ENCODE measurements around the gene CMYA5.
"Not testable (repeated sequence)": the region's sequence is repeated elsewhere in the genome, so short reads cannot be mapped to it uniquely, and the experiment has no call there.

CMYA5 gene

GRCh38 chr5:79704553-79704952 lies 14.9 kb downstream of the CMYA5 start:
- H3K27me3 ChIP-seq (ENCODE audit: insufficient read depth, low read length): no peaks in the 10 kb centered on the region
- no peak overlapping the region for H3K4me3 ChIP-seq (ENCODE audit: low read length)
- no peaks in the 10 kb centered on the region for H3K36me3 ChIP-seq (ENCODE audit: insufficient read depth, low read depth, low read length)
- no peaks in the 10 kb centered on the region; the same call in 1 of the 2 replicates for H3K9me3 ChIP-seq (ENCODE audit: insufficient read depth, low read depth, low read length)
- no peak overlapping the region for H3K27ac ChIP-seq (ENCODE audit: low read length)
- H3K4me1 ChIP-seq (ENCODE audit: insufficient read depth, low read length): no peaks in the 10 kb centered on the region
- no peak overlapping the region for H3K9ac ChIP-seq (ENCODE audit: low read depth, low read length)

GRCh38 chr5:79705632-79706031 lies 16.0 kb downstream of the CMYA5 start:
- H3K9ac ChIP-seq (ENCODE audit: low read depth, low read length): no peak overlapping the region
- H3K9me3 ChIP-seq (ENCODE audit: insufficient read depth, low read depth, low read length): no peaks in the 10 kb centered on the region; the same call in 1 of the 2 replicates
- no peaks in the 10 kb centered on the region for H3K4me1 ChIP-seq (ENCODE audit: insufficient read depth, low read length)
- no peaks in the 10 kb centered on the region for H3K27me3 ChIP-seq (ENCODE audit: insufficient read depth, low read length)
- H3K36me3 ChIP-seq (ENCODE audit: insufficient read depth, low read depth, low read length): no peaks in the 10 kb centered on the region
- H3K4me3 ChIP-seq (ENCODE audit: low read length): no peak overlapping the region
- no peak overlapping the region for H3K27ac ChIP-seq (ENCODE audit: low read length)

- H3K27me3 ChIP-seq (ENCODE audit: insufficient read depth, low read length); H3K9me3 ChIP-seq (ENCODE audit: insufficient read depth, low read depth, low read length); H3K27ac ChIP-seq (ENCODE audit: low read length); H3K36me3 ChIP-seq (ENCODE audit: insufficient read depth, low read depth, low read length); H3K9ac ChIP-seq (ENCODE audit: low read depth, low read length); H3K4me3 ChIP-seq (ENCODE audit: low read length); H3K4me1 ChIP-seq (ENCODE audit: insufficient read depth, low read length): not testable (repeated sequence)
Observed at GRCh38 chr5:79706317-79706716, 16.7 kb downstream of the CMYA5 start.

GRCh38 chr5:79707535-79707934 lies 17.9 kb downstream of the CMYA5 start:
- H3K27me3 ChIP-seq (ENCODE audit: insufficient read depth, low read length): no peaks in the 10 kb centered on the region
- no peak overlapping the region for H3K9ac ChIP-seq (ENCODE audit: low read depth, low read length)
- H3K36me3 ChIP-seq (ENCODE audit: insufficient read depth, low read depth, low read length): no peaks in the 10 kb centered on the region
- H3K4me3 ChIP-seq (ENCODE audit: low read length): no peak overlapping the region
- no peaks in the 10 kb centered on the region; the same call in 1 of the 2 replicates for H3K9me3 ChIP-seq (ENCODE audit: insufficient read depth, low read depth, low read length)
- no peaks in the 10 kb centered on the region for H3K4me1 ChIP-seq (ENCODE audit: insufficient read depth, low read length)
- no peak overlapping the region for H3K27ac ChIP-seq (ENCODE audit: low read length)

GRCh38 chr5:79712741-79713140 lies 23.1 kb downstream of the CMYA5 start:
- H3K9me3 ChIP-seq (ENCODE audit: insufficient read depth, low read depth, low read length): no peaks in the 10 kb centered on the region
- H3K4me3 ChIP-seq (ENCODE audit: low read length): no peak overlapping the region
- H3K27ac ChIP-seq (ENCODE audit: low read length): no peak overlapping the region
- no peaks in the 10 kb centered on the region for H3K4me1 ChIP-seq (ENCODE audit: insufficient read depth, low read length)
- H3K9ac ChIP-seq (ENCODE audit: low read depth, low read length): no peak overlapping the region
- no peaks in the 10 kb centered on the region for H3K27me3 ChIP-seq (ENCODE audit: insufficient read depth, low read length)
- no peaks in the 10 kb centered on the region for H3K36me3 ChIP-seq (ENCODE audit: insufficient read depth, low read depth, low read length)

- H3K36me3 ChIP-seq (ENCODE audit: insufficient read depth, low read depth, low read length): no peaks in the 10 kb centered on the region
- no peak overlapping the region for H3K9ac ChIP-seq (ENCODE audit: low read depth, low read length)
- H3K4me3 ChIP-seq (ENCODE audit: low read length): no peak overlapping the region
- H3K9me3 ChIP-seq (ENCODE audit: insufficient read depth, low read depth, low read length): 0 out of 2 replicates have a peak, but pooled peaks cover 2% of the 10 kb centered on the region
- no peaks in the 10 kb centered on the region for H3K4me1 ChIP-seq (ENCODE audit: insufficient read depth, low read length)
- H3K27me3 ChIP-seq (ENCODE audit: insufficient read depth, low read length): no peaks in the 10 kb centered on the region
- H3K27ac ChIP-seq (ENCODE audit: low read length): no peak overlapping the region
Observed at GRCh38 chr5:79713727-79714126, 24.1 kb downstream of the CMYA5 start.

GRCh38 chr5:79716839-79717238 lies 27.2 kb downstream of the CMYA5 start:
- Histone ChIP-seq H3K27me3 (ENCODE audit: insufficient read depth, low read length) (no peaks in the 10 kb centered on the region), H3K4me3 (ENCODE audit: low read length) (no peak overlapping the region), H3K9ac (ENCODE audit: low read depth, low read length) (no peak overlapping the region), H3K9me3 (ENCODE audit: insufficient read depth, low read depth, low read length) (peaks cover 22% of the 10 kb centered on the region; the same call in 1 of the 2 replicates), H3K27ac (ENCODE audit: low read length) (no peak overlapping the region), H3K36me3 (ENCODE audit: insufficient read depth, low read depth, low read length) (no peaks in the 10 kb centered on the region), H3K4me1 (ENCODE audit: insufficient read depth, low read length) (no peaks in the 10 kb centered on the region)

- Histone ChIP-seq H3K4me1 (ENCODE audit: insufficient read depth, low read length) (no peaks in the 10 kb centered on the region), H3K27me3 (ENCODE audit: insufficient read depth, low read length) (no peaks in the 10 kb centered on the region), H3K4me3 (ENCODE audit: low read length) (no peak overlapping the region), H3K9me3 (ENCODE audit: insufficient read depth, low read depth, low read length) (peaks cover 24% of the 10 kb centered on the region; the same call in 1 of the 2 replicates), H3K27ac (ENCODE audit: low read length) (no peak overlapping the region), H3K36me3 (ENCODE audit: insufficient read depth, low read depth, low read length) (no peaks in the 10 kb centered on the region), H3K9ac (ENCODE audit: low read depth, low read length) (no peak overlapping the region)
Observed at GRCh38 chr5:79720096-79720495, 30.5 kb downstream of the CMYA5 start.

- no peaks in the 10 kb centered on the region for H3K9me3 ChIP-seq (ENCODE audit: insufficient read depth, low read depth, low read length)
- peaks cover under 1% of the 10 kb centered on the region; the same call in 1 of the 2 replicates for H3K27me3 ChIP-seq (ENCODE audit: insufficient read depth, low read length)
- no peak overlapping the region for H3K4me3 ChIP-seq (ENCODE audit: low read length)
- H3K4me1 ChIP-seq (ENCODE audit: insufficient read depth, low read length): no peaks in the 10 kb centered on the region
- H3K9ac ChIP-seq (ENCODE audit: low read depth, low read length): no peak overlapping the region
- H3K36me3 ChIP-seq (ENCODE audit: insufficient read depth, low read depth, low read length): no peaks in the 10 kb centered on the region
- no peak overlapping the region for H3K27ac ChIP-seq (ENCODE audit: low read length)
Observed at GRCh38 chr5:79727451-79728355, 38.1 kb downstream of the CMYA5 start.

GRCh38 chr5:79728396-79728795 lies 38.8 kb downstream of the CMYA5 start:
- Histone ChIP-seq H3K36me3 (ENCODE audit: insufficient read depth, low read depth, low read length) (no peaks in the 10 kb centered on the region), H3K4me3 (ENCODE audit: low read length) (no peak overlapping the region), H3K27ac (ENCODE audit: low read length) (no peak overlapping the region), H3K9me3 (ENCODE audit: insufficient read depth, low read depth, low read length) (no peaks in the 10 kb centered on the region), H3K4me1 (ENCODE audit: insufficient read depth, low read length) (no peaks in the 10 kb centered on the region), H3K27me3 (ENCODE audit: insufficient read depth, low read length) (peaks cover 7% of the 10 kb centered on the region; the same call in 1 of the 2 replicates), H3K9ac (ENCODE audit: low read depth, low read length) (no peak overlapping the region)

- Histone ChIP-seq H3K4me1 (ENCODE audit: insufficient read depth, low read length) (no peaks in the 10 kb centered on the region), H3K9ac (ENCODE audit: low read depth, low read length) (no peak overlapping the region), H3K27ac (ENCODE audit: low read length) (no peak overlapping the region), H3K36me3 (ENCODE audit: insufficient read depth, low read depth, low read length) (no peaks in the 10 kb centered on the region), H3K9me3 (ENCODE audit: insufficient read depth, low read depth, low read length) (no peaks in the 10 kb centered on the region), H3K4me3 (ENCODE audit: low read length) (no peak overlapping the region), H3K27me3 (ENCODE audit: insufficient read depth, low read length) (peaks cover 11% of the 10 kb centered on the region; the same call in 1 of the 2 replicates)
Observed at GRCh38 chr5:79729679-79730078, 40.0 kb downstream of the CMYA5 start.

GRCh38 chr5:79730564-79730963 lies 40.9 kb downstream of the CMYA5 start:
- Histone ChIP-seq H3K4me1 (ENCODE audit: insufficient read depth, low read length) (no peaks in the 10 kb centered on the region), H3K36me3 (ENCODE audit: insufficient read depth, low read depth, low read length) (no peaks in the 10 kb centered on the region), H3K4me3 (ENCODE audit: low read length) (no peak overlapping the region), H3K9ac (ENCODE audit: low read depth, low read length) (no peak overlapping the region), H3K27ac (ENCODE audit: low read length) (no peak overlapping the region), H3K9me3 (ENCODE audit: insufficient read depth, low read depth, low read length) (no peaks in the 10 kb centered on the region), H3K27me3 (ENCODE audit: insufficient read depth, low read length) (peaks cover 11% of the 10 kb centered on the region; the same call in 1 of the 2 replicates)

Measured in iPS-20b (cell line).